ENCODE results near the gene ELOVL5.
"Not testable (repeated sequence)": the region's sequence is repeated elsewhere in the genome, so short reads cannot be mapped to it uniquely, and the experiment has no call there.

The ELOVL5 gene

GRCh38 chr6:53328375-53328774 is 20.4 kb downstream of the ELOVL5 start:
- DNase-seq (ENCODE audit: low read depth, low spot score), result no peak

GRCh38 chr6:53327017-53327395 is 21.7 kb downstream of the ELOVL5 start:
- DNase-seq (ENCODE audit: low read depth, low spot score), result no peak

GRCh38 chr6:53326372-53327016 is 22.3 kb downstream of the ELOVL5 start:
- DNase-seq (ENCODE audit: low read depth, low spot score), result no peak

GRCh38 chr6:53325785-53326184 is 23.0 kb downstream of the ELOVL5 start:
- no peak for DNase-seq (ENCODE audit: low read depth, low spot score)

GRCh38 chr6:53322188-53323029 is 26.3 kb downstream of the ELOVL5 start:
- no peak for DNase-seq (ENCODE audit: low read depth, low spot score)

- DNase-seq (ENCODE audit: low read depth, low spot score), result no peak
Measured at GRCh38 chr6:53321701-53322100, 27.0 kb downstream of the ELOVL5 start.

- DNase-seq (ENCODE audit: low read depth, low spot score), result no peak
Measured at GRCh38 chr6:53320964-53321363, 27.8 kb downstream of the ELOVL5 start.

GRCh38 chr6:53318429-53318828 is 30.3 kb downstream of the ELOVL5 start:
- no peak for DNase-seq (ENCODE audit: low read depth, low spot score)

GRCh38 chr6:53317861-53318260 is 30.9 kb downstream of the ELOVL5 start:
- DNase-seq (ENCODE audit: low read depth, low spot score), result no peak

GRCh38 chr6:53317299-53317698 is 31.5 kb downstream of the ELOVL5 start:
- not testable (repeated sequence) for DNase-seq (ENCODE audit: low read depth, low spot score)

- no peak for DNase-seq (ENCODE audit: low read depth, low spot score)
Measured at GRCh38 chr6:53316142-53316541, 32.6 kb downstream of the ELOVL5 start.

- no peak for DNase-seq (ENCODE audit: low read depth, low spot score)
Measured at GRCh38 chr6:53315086-53315724, 33.5 kb downstream of the ELOVL5 start.

- no peak for DNase-seq (ENCODE audit: low read depth, low spot score)
Measured at GRCh38 chr6:53313784-53314400, 34.9 kb downstream of the ELOVL5 start.

- no peak for DNase-seq (ENCODE audit: low read depth, low spot score)
Measured at GRCh38 chr6:53312355-53312754, 36.4 kb downstream of the ELOVL5 start.

- DNase-seq (ENCODE audit: low read depth, low spot score), result no peak
Measured at GRCh38 chr6:53311586-53311935, 37.2 kb downstream of the ELOVL5 start.

- no peak for DNase-seq (ENCODE audit: low read depth, low spot score)
Measured at GRCh38 chr6:53310771-53311585, 37.8 kb downstream of the ELOVL5 start.

- DNase-seq (ENCODE audit: low read depth, low spot score), result no peak
Measured at GRCh38 chr6:53309901-53310300, 38.8 kb downstream of the ELOVL5 start.

GRCh38 chr6:53309059-53309900 is 39.5 kb downstream of the ELOVL5 start:
- no peak for DNase-seq (ENCODE audit: low read depth, low spot score)

- no peak for DNase-seq (ENCODE audit: low read depth, low spot score)
Measured at GRCh38 chr6:53306819-53307347, 41.9 kb downstream of the ELOVL5 start.

GRCh38 chr6:53306217-53306616 is 42.5 kb downstream of the ELOVL5 start:
- not testable (repeated sequence) for DNase-seq (ENCODE audit: low read depth, low spot score)
